ENCODE results near the gene ETF1. TPM values are rescaled to one million over a fixed set of nuclear protein-coding genes. Genes with fewer than 3 reads are reported as not detected.

The ETF1 gene
- total RNA-seq, 4 donors from 2014 or later = 65.2 to 132 (median 103) TPM

DNA sequence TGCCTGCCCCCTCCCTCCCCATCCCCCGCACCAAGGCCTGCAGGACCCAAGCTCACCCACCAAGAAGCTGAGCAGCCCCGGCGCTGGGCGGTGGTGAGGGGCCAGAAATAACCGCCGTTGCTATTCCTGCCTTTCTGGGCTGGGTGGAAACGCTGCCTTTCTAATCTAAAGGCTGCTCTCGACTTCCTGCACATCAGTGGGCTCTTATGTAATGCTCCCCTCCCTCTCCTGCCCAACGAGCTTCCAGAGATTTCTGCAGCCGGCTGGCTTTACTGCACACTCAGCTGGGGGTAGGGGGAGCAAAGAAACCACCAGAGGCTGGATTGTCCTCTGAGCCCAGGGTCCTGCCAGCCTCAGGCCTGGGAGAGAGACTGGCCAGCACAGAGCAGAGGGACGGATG, 84.7 kb downstream of the ETF1 start:
- Histone ChIP-seq H3K27ac (no peak overlapping the region), H3K9me3 (no peaks in the 10 kb centered on the region), H3K4me1 (peaks cover 4 to 48% (median 18%) of the 10 kb centered on the region in 3 donors), H3K36me3 (no peaks in the 10 kb centered on the region), H3K4me3 (no peak overlapping the region), H3K27me3 (no peaks in the 10 kb centered on the region)
- intact Hi-C loops (cut with DNase I) = no loop called here
- WGBS, 2 donors = 42 to 46% methylated on average over 3 to 6 of the region's 11 CpGs
- no peak for TF ChIP-seq POLR2A (IDR thresholded peaks at IDR 0.05)
- TF ChIP-seq, protein P1, sequence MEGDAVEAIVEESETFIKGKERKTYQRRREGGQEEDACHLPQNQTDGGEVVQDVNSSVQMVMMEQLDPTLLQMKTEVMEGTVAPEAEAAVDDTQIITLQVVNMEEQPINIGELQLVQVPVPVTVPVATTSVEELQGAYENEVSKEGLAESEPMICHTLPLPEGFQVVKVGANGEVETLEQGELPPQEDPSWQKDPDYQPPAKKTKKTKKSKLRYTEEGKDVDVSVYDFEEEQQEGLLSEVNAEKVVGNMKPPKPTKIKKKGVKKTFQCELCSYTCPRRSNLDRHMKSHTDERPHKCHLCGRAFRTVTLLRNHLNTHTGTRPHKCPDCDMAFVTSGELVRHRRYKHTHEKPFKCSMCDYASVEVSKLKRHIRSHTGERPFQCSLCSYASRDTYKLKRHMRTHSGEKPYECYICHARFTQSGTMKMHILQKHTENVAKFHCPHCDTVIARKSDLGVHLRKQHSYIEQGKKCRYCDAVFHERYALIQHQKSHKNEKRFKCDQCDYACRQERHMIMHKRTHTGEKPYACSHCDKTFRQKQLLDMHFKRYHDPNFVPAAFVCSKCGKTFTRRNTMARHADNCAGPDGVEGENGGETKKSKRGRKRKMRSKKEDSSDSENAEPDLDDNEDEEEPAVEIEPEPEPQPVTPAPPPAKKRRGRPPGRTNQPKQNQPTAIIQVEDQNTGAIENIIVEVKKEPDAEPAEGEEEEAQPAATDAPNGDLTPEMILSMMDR (IDR thresholded peaks at IDR 0.05) = no peak
- no peak for DNase-seq

DNA sequence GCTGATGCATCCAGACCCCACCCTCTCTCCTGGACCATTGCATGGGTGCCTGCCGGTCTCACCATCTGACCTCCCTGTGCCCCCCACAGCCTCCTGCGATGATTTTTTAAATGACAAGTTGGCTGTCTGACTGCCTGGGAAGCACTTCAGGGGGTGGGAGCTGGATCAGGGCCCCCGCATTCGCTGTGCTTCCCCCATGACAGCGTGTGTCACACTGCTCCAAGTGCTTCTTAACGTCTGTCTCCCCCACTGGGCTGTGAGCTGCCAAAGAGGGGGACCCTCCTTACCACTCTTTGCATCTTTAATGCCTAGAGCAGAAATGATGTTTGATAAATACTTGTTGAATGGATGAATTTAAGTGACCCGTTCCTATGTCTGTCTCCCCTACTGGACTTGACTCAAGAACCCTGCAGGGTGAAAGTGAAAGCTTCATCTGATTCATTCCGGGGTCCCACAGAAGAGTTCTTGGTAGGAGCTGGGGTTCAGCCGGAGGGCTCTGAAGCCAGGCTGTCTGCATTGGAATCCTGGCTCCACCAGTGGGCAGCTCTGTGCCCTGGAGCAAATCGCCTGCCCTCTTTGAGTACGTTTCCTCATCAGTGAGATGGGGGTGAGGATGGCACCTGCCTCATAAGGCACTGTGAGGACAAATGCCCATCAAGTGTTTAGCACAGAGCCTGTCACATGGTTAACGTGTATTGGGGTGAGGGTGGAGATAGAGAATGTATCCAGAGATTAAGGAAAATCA, 85.3 kb downstream of the ETF1 start:
- TF ChIP-seq, protein P1 (IDR thresholded peaks at IDR 0.05) = no peak
- TF ChIP-seq POLR2A (IDR thresholded peaks at IDR 0.05) = no peak
- Histone ChIP-seq H3K4me3 (no peak overlapping the region), H3K36me3 (no peaks in the 10 kb centered on the region), H3K27ac (no peak overlapping the region), H3K27me3 (no peaks in the 10 kb centered on the region), H3K4me1 (peaks cover 4 to 45% (median 12%) of the 10 kb centered on the region in 3 donors), H3K9me3 (no peaks in the 10 kb centered on the region)
- intact Hi-C loops (cut with DNase I) = no loop called here
- 68 to 70% methylated on average over 10 of the region's 12 CpGs for WGBS, 2 donors
- no peak for DNase-seq

Small RNA genes lying within 50 kb of the gene (small RNA-seq; reads per million reads assigned to genes)
- gene RF00154 = 144 to 525 (median 209) reads per million in 4 donors
- 1,104 to 3,452 (median 1,871) reads per million in 4 donors for gene SNORD63

Other genes with a start within 250 kb of the ETF1 start
- 1 to 10 TPM in 3 of 4 donors, under 1 TPM in 1; 0.80 to 3.1 (median 1.8) TPM for gene CDC25C, start 211.4 kb downstream of the ETF1 start, total RNA-seq
- 10 to 100 TPM; 12.1 to 14.2 (median 13.4) TPM for gene FAM53C, start 205.0 kb downstream of the ETF1 start, total RNA-seq
- 10 to 100 TPM; 34.5 to 53.8 (median 36.2) TPM for gene KDM3B, start 190.6 kb downstream of the ETF1 start, total RNA-seq
- 1 to 10 TPM in 1 of 4 donors, under 1 TPM in 3; 0.11 to 3.8 (median 0.20) TPM for gene REEP2, start 104.2 kb downstream of the ETF1 start, total RNA-seq
- gene EGR1, start 77.8 kb downstream of the ETF1 start, total RNA-seq = 10 to 100 TPM; 10.9 to 47.8 (median 19.5) TPM
- gene HSPA9, start 32.2 kb upstream of the ETF1 start, total RNA-seq = 100 to 1,000 TPM; 185 to 354 (median 279) TPM
- gene CTNNA1, start 210.2 kb upstream of the ETF1 start, total RNA-seq = 100 to 1,000 TPM; 293 to 393 (median 348) TPM